Activated CD4-positive, alpha-beta T cell treated with anti-CD3 and anti-CD28 coated beads, Interleukin-2, amount 50 U/mL, for 16 hours (primary cell): ENCODE measurements around the gene DPF3.
A peak's percentile ranks its signal among the peaks of the same experiment; 100 is the strongest.

Source experiments
- DNase-seq: peaks from one replicate; pipeline ENCODE4 v3.0.0-alpha.2; 2020

The DPF3 gene

DNA sequence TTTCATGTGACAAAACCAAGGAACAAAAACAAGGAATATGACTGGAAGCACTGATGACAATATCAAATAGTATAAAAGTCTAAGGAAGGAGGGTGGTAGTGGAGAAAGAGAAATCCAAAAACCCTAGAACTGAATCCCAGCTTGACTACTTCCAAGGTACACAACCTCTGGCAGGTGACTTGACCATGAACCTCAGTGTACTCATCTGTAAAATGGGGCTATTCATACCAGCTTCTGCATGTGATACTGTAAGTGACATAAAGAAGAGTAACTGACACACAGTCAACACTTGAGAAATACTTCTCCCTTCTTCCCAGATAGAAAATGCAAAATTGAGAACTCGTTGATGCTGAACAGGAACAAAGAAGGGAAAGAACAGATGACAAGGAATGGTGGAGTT, 10.3 kb upstream of the DPF3 start:
- DNase-seq = no peak

DNA sequence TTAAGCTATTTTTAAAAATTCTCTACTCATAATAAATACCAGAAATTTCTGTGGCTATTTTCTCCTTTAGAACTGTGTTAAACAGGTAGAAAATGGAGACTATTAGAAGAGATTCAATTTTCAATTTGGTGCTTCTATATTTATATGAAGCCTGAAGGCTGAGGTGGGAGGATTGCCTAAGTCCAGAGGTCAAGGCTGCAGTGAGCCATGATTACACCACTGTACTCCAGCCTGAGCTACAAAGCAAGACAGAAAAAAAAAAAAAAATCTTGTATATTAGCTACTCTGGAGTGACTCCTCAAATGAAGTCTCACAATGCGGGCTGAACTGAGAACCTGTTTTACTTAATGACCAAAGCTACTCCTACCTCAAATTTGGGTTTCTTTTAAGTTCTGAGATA, 9.8 kb upstream of the DPF3 start:
- DNase-seq = no peak

DNA sequence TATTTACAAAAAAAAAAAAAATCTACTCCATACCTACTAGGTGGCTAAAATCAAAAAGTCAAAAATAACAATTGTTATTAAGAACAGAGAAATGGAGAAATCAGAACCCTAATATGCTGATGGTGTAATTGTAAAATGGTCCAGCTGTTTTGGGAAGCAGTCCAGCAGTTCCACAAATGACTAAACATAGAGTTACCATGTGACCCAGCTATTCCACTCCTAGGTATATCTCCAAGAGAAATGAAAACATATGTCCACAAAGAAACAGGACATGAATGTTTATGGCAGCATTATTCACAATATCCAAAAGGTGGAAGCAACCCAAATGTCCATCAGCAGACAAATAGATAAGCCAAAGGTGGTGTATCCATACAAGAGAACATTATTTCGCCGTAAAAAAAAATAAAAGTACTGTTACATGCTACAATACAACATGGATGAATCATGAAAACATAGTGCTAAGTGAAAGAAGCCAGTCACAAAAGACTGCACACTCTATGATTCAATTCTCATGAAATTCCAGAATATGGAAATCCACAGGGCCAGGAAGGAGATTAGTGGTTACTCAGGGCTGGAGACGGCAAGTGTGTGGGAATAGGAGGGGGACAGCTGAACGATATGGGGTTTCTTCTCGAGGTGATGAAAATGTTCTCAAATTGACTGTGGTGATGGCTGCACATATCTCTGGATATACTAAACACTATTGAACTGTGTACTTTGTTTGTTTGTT, 9.1 kb upstream of the DPF3 start:
- no peak for DNase-seq

DNA sequence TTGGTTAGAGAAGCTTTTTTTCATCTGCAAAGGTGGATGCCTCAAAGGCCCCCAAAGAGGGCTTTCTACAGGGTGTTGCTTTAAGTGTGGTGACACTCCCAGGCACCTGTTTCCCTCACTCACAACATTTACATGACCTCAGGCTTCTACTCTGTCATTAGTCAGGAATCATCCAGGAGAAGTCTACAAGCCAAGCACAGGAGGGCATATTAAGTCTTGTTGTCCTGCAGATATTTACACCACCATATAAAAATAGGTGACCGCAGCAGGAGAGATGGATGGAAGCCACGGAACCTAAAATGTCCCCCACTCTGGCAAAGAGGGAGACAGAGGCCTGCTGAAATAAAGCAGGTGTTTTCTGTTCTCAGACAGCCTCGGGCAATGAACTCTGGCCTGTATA, 7.5 kb upstream of the DPF3 start:
- no peak for DNase-seq

DNA sequence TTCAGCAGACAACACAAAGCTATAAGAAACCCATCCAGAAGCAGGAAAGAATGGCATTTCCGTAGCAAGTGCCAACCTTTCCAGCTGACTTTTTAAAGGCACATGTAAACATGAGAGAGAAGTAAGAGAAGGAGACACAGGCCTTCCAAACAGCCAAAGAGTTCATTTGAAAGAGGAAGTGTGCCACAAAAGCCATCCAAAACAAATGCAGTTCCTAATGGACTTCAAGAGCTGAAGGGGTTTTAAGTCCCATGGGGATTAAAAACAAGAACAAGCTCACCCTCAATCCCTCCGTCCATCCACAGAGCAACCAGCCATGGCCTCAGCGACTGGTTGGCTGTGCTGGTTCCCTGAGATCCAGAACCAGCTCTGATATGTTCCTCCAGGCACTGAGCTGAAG, 4.5 kb upstream of the DPF3 start:
- no peak for DNase-seq

DNA sequence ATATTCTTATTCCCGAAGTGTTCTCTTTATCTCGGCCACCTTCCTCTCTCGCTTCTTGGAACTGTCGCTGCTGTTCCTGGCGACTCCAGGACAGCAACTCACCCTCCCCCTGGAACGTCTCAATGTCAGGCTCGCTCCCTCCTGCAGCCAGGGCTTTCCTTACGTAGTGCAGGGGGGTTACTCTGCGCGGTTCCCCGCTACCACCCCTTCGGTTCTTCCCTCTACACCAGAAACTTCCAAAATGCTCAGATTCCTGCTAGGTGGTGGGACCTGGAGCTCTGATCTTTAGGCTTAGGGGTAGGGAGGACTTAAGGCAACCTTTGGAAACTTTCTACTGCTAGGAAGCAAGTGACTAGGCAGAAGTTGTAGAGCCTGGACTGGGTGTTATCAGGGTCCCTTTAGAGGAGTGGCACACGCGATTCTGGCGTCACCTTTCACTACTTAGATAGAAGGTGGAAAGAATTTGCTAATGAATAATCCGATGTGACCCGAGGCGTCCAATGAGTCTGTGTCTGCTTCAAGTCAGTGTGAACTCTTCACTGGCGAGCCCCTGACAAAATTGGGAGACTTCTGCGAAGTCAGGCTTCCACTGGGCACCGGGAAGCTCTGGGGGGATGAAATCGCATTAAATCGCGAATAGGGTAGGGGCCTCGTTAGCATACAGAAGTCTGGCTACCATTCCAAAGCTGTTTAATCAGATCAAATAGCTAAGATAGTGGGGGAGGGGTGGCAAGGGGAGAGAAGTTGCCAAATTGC, 900 bp upstream of the DPF3 start:
- DNase-seq = no peak

DNA sequence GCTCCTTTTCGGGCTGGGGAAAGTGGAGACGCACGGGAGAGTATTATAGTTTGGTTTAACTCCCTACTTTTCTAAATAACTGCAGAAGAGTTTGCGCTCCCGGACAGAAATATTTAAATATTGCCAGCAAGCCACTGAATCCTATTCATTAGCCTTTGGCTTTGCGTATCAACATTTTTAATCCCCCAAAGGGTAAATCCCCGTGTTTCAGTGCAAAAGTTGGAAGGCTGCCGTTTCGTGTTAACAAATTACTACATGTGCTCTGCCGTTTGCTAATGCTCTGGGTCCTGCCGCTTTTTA, 372 bp upstream of the DPF3 start:
- no peak for DNase-seq

DNA sequence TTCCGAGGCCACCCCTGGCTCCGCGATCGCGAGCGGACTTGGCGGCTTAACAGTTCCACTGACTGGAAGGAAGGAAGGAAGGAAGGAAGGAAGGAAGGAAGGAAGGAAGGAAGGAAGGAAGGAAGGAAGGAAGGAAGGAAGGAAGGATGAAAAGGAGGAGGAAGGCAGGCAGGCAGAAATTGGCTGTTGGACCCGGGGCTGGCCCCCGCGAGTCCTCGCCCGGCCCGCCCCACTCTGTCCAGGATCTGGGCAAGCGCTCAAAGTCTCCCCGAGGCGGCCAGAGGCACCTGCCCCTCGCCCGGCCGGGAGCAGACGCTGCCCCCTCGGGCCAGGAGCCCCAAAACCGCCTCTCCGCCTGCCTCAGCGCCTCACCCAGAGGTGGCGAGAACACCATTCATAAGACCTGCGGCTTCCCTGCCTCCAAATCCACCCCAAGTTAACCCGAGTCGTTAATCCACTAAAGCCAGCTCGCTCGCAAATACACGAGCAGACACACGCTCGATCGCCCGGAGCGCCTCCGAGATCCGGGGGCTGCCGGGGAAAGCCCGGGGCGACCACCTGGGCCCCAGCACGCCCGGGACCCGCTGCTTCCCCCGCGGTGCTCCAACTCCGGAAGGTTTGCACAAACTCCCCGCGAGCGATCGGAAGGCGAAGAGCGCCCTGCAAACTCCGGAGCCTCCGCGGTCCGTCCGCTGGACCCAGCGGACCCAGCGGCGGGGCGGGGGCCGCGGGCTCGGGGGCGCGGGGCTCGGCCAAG, 844 bp downstream of the DPF3 start:
- peak; percentile 22 for DNase-seq

DNA sequence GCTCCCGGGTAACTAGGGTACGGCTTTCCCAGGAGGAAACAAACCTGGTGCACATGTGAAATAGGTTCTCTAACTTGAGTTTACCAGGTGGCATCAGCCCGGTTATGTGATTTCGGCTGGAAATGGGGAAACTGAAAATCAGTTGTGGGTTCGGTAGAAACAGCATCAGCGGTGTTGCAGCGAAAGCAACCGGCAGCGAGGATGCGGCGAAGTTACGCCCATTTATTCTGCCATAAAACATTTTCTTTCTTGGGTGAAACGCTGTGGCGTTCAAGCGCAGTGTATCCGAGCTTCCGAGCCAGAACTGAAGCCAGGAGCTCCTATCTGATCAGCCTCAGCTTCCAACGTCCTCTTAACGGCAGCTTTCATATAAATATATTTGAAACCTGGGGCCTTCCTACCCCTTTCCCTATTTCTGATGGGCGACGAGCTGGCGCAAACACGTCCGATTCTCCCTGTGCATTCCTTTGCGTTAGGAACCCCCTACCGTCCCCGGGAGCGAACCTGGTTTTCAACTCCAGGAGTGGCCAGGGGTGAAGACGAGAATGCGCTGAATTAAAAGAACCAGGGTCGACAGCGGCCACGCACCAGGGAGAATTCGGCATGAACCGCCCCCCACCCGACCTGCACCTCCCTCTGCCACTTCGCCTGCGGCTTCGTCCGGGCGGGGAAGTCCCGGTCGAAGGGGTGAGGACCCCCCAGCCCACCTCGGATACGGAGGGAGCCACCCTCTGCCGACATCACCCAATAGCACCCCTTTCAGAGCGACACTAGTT, 1.6 kb downstream of the DPF3 start:
- no peak for DNase-seq

DNA sequence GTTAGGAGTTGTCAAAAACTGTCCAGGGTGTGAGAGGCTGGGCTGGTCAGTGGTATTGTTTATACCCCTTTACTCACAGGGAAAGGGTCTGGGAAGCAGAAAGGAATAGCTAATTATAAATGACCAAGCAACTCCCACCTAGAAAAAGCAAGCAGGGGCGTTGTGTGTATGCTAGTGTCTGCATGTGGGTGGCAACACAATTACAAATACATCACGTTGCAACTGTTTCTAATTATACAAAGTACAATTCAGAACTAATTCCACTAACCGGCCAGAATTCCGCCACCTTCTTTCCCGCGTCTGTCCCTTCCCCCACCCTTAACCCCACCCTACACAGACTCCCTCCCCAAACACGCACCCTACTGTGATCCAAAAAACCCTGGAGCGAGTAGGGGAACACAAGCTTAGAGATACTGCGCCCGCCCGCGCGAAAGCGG, 2.2 kb downstream of the DPF3 start:
- no peak for DNase-seq

DNA sequence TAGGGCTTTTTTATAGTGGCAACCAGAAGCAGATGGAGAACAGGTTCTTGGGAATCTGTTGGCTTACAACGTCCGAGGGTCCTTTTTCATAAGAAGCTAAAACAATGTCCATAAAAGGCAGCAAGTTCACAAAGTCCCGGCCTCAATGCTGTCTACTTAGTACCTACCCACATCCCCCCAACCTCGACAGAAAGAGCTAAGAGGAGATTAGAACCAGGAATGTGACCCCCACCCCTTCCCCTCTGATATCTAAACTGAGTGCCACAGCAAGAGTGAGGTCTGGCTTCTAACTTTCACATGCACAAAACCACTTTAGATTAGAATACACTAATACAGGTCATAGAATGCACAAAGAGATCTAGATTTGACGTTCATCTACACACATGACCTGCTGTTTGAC, 4.5 kb downstream of the DPF3 start:
- DNase-seq = no peak

DNA sequence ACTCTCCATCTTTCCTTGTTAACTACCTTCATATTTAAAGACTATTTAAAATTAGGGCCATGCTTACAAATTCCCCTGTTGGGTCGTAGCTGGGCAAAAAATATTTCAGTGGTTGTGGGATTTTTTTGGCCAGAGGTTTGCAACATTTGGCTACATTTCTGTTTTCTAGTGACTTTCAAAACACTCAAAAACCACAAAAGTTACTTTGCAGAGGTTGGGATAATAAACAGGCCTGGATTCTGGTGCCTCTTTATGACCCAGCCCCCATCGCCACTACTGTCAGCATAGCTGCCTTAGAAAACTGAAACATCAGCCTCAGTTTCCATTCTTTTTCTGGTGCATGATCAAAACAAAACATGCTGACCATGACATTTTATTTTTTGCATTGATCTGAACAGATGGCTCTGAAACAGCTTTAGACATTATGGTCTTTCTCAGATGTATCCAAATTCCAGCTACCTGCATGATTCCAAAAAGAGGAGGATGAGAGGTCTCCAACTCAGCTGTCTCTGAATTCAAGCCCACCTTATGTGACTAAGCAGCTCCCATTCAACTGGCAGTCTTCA, 5.2 kb downstream of the DPF3 start:
- DNase-seq = no peak

DNA sequence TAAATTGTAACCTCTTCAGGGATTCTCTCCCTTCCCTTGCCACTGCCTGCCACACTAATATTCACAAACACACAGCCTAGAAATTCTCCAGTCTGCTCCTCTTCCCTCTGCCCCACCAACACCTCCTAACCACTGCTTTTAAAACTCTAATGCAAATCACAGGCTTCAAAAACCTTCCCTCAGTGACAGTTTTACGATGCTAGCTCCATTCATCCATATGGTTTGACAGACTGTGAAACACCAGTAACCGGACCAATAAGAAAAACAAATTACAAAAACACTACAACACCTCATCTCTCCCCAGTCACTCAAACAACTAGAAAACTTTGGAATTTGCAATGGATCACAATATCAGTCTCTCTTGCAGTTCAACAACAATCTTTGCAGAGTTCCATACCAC, 5.7 kb downstream of the DPF3 start:
- DNase-seq = no peak

DNA sequence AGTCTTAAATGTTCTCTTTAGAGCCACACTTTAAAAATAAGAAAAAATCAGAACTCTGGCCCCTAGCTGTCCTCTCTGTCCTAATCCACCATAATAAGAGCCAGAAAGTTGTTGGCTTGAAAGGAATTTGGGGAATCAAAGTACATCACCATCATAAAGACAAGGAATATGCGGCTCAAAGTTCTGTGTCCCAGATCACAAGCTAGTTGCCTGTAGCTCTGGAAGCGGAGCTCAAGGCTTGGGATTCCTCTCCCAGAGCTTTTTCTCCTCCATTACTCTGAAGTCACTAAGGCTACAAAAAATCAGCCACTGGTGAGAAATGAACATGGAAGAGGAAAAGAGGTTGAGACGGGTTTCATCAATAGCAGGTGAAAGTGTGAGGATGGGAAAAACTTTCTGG, 6.4 kb downstream of the DPF3 start:
- DNase-seq = no peak

DNA sequence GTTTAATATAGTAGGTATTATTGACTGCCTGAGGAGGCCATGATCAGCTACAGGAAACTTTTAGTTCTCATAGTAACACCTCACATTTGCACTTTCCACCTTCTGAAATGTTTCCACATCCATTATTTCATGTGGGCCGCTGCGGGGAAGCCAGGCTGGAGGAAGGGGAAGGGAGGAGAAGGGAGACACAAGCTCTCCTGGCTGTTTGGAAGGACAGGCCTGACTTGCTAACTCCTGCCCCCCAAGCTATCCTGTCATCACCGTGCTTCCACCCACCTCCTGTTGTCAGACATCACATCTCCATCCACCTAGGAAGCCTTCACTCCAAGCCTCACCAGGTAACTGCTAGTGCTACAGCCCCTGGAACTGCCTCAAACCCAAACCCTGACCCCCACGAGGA, 9.5 kb downstream of the DPF3 start:
- DNase-seq = no peak

DNA sequence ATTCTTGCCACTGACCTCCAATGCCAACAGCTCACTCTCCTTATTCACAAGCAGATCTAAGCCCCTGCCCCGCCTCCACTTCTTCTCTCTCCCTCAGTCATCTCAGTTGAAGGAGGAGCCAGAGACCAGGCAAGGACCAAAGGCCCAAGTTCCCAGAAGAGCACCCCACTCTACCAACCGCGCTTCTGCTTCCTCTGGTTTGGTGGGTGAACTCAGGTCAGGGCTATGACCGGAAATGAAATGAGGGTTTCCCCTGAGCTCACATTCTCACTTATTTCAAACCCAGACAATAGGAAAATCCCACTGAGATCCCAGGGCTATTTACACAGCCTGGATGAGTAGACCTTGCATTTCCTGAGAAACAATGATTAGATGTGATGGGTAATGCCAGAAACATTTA, 9.9 kb downstream of the DPF3 start:
- peak; percentile 28 for DNase-seq

DNA sequence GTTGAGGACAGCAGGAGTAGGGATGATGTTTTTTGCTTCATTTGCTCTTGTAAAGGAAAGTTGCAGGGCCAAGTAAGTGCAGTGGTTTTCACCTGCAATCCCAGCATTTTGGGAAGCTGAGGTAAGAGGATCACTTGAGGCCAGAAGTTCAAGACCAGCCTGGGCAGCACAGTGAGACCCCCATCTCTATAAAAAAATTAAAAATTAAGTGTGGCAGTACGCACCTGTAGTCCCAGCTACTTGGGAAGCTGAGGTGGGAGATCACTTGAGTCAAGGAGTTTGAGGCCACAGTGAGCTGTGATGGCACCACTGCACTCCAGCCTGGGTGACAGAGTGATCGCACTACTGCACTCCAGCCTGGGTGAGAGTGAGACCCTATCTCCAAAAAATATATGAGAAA, 10.8 kb downstream of the DPF3 start:
- no peak for DNase-seq

DNA sequence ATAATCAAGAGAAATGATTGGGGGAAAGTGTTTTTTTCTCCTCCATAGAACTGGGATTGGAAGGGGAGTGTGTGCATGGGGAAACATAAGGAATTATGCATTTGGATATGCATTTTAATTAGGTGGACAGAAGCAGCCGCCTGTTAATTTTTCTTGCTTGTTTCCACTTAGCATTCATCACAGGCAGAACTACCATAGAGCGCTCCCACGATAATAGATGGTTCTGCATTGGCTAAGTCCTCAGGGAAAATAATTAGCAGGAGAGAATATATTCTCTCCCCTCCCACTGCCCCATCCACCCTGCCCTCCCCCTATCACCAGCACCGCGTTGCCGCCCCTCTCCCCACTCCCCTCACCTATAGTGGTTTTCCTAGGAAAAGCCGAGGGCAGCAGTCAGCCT, 11.4 kb downstream of the DPF3 start:
- no peak for DNase-seq

DNA sequence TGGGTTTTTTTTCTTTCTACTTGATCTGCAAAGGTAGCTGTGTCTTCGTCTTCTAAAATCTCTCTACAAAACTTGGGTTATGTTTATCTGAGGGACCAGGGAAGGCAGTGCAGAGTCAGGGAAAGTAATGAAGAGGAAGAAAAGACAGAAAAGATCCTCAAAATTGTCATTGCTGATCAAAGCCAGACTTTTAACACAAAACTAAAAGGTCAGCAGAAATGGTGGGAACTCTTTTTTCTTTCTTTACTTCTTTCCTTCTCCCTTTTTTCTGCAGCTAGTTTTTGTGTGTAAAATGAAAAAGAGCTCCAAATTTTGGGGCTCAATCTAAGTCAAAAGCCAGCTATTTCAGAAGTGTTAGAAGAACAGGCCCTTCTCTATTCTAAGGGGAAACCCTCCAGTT, 11.9 kb downstream of the DPF3 start:
- DNase-seq = no peak

DNA sequence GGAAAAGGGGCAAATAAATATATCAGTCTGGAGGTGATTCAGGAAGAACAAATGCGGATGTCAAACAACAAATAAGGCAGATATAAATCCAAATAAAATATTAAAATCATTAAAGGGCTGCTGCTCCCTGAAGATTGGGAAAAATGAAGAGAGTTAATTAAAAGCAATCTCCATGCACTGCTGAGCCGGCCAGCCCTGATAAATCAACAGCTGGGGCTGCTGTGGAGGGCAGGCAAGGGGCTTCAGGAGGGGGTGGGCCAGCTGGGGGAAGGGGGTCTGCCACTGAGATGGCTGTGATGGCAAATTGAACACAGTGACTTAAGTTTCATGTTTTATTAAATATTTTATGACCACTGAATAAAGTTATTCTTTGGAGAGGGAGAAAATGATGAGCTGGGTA, 12.4 kb downstream of the DPF3 start:
- DNase-seq = no peak

DNA sequence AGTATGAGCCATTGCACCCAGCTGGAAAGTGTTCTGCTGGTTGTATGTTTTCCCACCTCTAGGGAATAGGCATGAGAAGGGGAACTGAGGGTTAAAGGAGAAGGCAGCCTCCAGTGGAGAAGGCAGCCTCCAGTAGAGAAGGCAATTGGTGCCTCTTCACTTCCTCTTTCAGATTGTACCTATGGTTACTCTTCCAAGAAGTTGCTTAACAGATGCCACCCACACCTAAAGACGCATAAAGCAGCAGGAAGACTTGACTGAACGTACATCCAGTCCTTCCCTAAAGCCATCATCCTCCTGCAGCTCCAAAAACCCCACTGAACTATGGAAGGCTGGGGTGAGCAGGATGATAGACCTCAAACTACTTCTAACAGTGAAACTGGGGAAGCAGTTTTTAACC, 13.1 kb downstream of the DPF3 start:
- no peak for DNase-seq

DNA sequence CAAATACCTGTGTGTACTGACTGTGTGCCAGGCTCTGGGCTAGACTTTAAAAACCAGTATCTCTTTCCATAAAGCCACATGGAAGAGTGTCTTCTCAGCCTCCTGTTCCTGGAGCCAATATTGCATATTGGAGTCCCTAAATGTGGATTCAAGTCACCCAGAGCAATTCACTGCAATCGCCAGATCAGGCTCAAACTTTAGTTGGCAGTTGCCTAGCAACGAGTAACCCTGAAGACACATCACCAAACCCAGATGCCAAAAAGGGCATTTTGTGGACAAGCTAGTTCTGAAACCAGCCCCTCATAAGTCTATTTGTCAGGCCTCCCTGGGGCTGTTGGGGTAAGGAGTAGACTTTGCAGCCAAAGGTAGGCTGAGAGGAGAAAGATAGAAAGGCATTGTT, 13.7 kb downstream of the DPF3 start:
- no peak for DNase-seq

DNA sequence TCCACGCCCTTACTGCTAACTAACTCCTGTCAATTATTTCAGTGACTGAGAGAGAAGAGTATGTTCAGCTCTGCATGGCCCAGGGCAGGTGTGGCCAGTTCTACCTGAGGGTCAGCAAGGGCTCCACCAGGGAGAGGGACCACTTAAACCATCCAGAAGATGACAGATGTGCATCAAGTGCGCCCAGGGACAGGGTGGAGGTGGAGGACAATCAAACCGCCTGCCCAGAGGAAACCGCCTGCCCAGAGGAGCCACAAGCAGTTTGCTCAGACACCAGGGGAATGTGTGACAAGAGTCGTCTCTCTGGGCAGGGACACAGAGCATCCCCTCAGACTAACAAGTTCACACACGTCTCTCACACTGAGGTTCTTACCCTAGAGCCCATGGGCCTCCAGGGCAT, 14.5 kb downstream of the DPF3 start:
- no peak for DNase-seq
